BJ (cell line): ENCODE results near the gene GNS. TPM values are rescaled to one million over a fixed set of nuclear protein-coding genes. Genes with fewer than 3 reads are reported as not detected.

Source experiments
- CTCF ChIA-PET: fragments of 350-600 bp; formaldehyde crosslinking; extraction: SDS; loops from one replicate; lab custom pipeline; 2021; ENCODE audit warnings: antibody characterized with exemption, inconsistent platforms; lab: Yijun Ruan, JAX
- POLR2A ChIA-PET: fragments of 300-600 bp; sonication (Branson Sonifier 250); formaldehyde crosslinking; extraction: SDS; loops from one replicate; lab custom pipeline; 2021; ENCODE audit warnings: antibody characterized with exemption; lab: Charles Lee
- DNase-seq: peaks from one replicate; pipeline ENCODE4 v3.0.0-alpha.2; 2011; ENCODE audit warnings: low read depth
- H3K27me3 ChIP-seq: 2 replicates; pipeline ENCODE4 v1.6.0; 2011; ENCODE audit warnings: low read length; ENCODE audit not compliant: control insufficient read depth, insufficient read depth
- H3K36me3 ChIP-seq: 2 replicates; pipeline ENCODE4 v1.5.1; 2011; ENCODE audit warnings: low read length; ENCODE audit not compliant: control insufficient read depth, insufficient read depth
- H3K4me3 ChIP-seq: 2 replicates; pipeline ENCODE4 v1.5.1; 2011; ENCODE audit warnings: low read depth, mild to moderate bottlenecking, control low read depth, low read length
- CTCF ChIP-seq: IDR thresholded peaks from 2 replicates; pipeline ENCODE4 v1.5.1; 2011; ENCODE audit warnings: low read depth, mild to moderate bottlenecking, control low read depth, inconsistent platforms, low read length, moderate library complexity; ENCODE audit not compliant: insufficient read depth
- polyA plus RNA-seq: library from polyadenylated mRNA; depleted of rRNA; stranded (reverse); fragments of >200 nt; gene quantifications from 2 replicates; pipeline ENCODE4 v1.2.3, GENCODE V29; 2011

GNS gene
- polyA plus RNA-seq, 1 experiment, result 100 TPM

DNA sequence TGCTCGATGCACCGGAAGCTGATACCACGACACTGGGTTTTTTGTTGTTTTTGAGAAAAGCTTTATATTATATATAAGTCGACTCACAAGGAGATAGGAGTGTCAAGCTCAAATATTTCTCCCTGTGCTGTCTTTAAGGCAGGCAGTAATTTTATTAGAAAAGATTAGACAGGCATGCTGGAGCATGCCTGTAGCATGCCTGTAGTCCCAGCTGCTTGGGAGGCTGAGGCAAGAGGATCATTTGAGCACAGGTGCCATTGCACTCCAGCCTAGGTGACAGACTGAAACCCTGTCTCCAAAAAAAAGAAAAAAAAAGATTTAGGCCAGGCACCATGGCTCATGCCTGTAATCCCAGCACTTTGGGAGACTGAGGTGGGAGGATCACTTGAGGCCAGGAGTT is 51.8 kb downstream of the GNS start:
- no peak for DNase-seq
- no peak for TF ChIP-seq CTCF
- ChIA-PET CTCF (interaction anchor here (0.6 to 2.0 kb wide), 6 partner anchors 10 to 163 kb away, joined by 3 to 12 read pairs (median 4); no protein-coding TSS in a partner anchor), POLR2A (interaction anchor here (0.6 kb wide), 1 partner anchor 1423 kb away, joined by 4 read pairs; the partner anchor contains the start of gene LLPH)
- H3K4me3 ChIP-seq, result no peak overlapping the region
- no peaks in the 10 kb centered on the region; the same call in 1 of the 2 replicates for H3K36me3 ChIP-seq
- H3K27me3 ChIP-seq, result no peaks in the 10 kb centered on the region

GRCh38 chr12:64706857-64707256 is 52.3 kb downstream of the GNS start:
- no peak for DNase-seq
- ChIA-PET POLR2A (interaction anchor here (0.6 kb wide), 1 partner anchor 14 kb away, joined by 3 read pairs; no protein-coding TSS in a partner anchor), CTCF (interaction anchor here (0.6 to 2.0 kb wide), 5 partner anchors 10 to 163 kb away, joined by 3 to 12 read pairs (median 4); no protein-coding TSS in a partner anchor)
- H3K4me3 ChIP-seq, result no peak overlapping the region
- no peak for TF ChIP-seq CTCF
- H3K27me3 ChIP-seq, result no peaks in the 10 kb centered on the region
- H3K36me3 ChIP-seq, result no peaks in the 10 kb centered on the region; the same call in 1 of the 2 replicates

DNA sequence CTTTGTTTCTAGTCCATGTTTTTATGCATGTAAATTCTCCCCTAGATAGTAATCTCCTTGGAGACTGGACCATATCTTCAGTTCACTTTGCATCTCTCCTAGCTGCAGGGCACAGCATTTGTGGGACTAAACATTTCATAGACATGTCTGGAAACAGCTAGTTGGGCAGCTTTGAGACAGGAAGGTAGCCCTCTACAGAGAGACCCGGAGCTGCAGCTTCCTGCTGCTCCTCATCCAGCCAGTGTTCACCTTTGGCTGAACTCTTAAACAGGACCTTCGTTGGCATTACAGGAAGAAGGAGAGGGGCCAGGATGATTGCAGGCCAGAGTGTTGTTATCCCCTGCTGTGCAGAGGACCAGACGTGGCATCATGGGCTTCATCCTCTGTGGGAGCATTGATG is 52.9 kb downstream of the GNS start:
- Histone ChIP-seq H3K27me3 (no peaks in the 10 kb centered on the region), H3K36me3 (no peaks in the 10 kb centered on the region), H3K4me3 (no peak overlapping the region)
- no peak for TF ChIP-seq CTCF
- CTCF ChIA-PET, result interaction anchor here (1.0 to 2.0 kb wide), 4 partner anchors 9 to 162 kb away, joined by 3 to 12 read pairs (median 5); no protein-coding TSS in a partner anchor
- POLR2A ChIA-PET, result interaction anchor here (0.6 kb wide), 1 partner anchor 15 kb away, joined by 3 read pairs; no protein-coding TSS in a partner anchor
- no peak for DNase-seq

DNA sequence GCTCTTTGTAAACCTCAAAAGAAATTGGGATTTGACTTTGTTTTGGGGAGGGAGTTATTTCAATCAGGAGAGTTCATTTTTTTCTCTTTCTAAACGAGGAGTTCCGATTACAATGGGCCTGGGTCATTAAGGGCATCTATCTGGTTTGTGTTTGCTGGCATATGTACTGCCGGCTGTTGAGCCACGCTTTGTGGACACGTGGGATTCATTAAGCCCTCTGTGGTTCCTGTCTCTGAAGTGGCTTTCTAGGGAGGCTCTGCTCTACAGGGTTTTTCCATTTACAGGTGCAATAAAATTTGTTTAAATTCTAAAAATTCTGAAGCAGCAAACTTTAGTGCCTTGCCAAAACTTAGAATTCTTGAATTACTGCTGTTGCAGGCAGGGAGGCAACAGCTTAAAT is 57.9 kb downstream of the GNS start:
- DNase-seq, result no peak
- H3K4me3 ChIP-seq, result no peak overlapping the region
- TF ChIP-seq CTCF, result no peak
- POLR2A ChIA-PET, result no interaction called here
- CTCF ChIA-PET, result interaction anchor here (0.8 to 2.7 kb wide), 5 partner anchors 10 to 256 kb away, joined by 3 to 12 read pairs (median 4); no protein-coding TSS in a partner anchor
- no peaks in the 10 kb centered on the region; the same call in 1 of the 2 replicates for H3K36me3 ChIP-seq
- H3K27me3 ChIP-seq, result no peaks in the 10 kb centered on the region

DNA sequence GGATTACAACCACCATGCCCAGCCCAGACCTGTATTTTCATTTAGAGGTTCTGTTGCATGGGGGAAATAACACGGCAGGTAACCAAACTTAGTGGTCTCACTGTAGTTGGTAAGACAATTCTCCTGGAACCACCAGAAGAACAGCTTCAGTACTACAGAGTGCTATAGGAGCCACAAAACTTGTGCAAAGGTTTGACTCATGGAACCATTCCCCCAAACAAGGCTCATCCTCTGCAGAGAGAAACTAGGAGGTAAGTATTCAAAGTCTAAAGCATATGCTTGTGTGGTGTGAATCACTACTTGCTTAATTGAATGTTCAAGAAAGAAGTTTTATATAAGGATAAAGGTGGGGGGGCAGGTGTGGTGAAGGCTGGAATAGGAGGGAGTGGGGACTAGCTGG is 58.7 kb downstream of the GNS start:
- Histone ChIP-seq H3K36me3 (no peaks in the 10 kb centered on the region; the same call in 1 of the 2 replicates), H3K27me3 (no peaks in the 10 kb centered on the region), H3K4me3 (no peak overlapping the region)
- POLR2A ChIA-PET, result no interaction called here
- DNase-seq, result no peak
- no peak for TF ChIP-seq CTCF
- CTCF ChIA-PET, result interaction anchor here (0.8 to 2.7 kb wide), 4 partner anchors 17 to 255 kb away, joined by 3 to 12 read pairs (median 4); no protein-coding TSS in a partner anchor
